Stimulated activated CD4-positive, alpha-beta T cell treated with anti-CD3 and anti-CD28 coated beads, Interleukin-4, amount 100 ng/mL, for 24 hours (primary cell): ENCODE results near the gene ACADL.
A peak's percentile ranks its signal among the peaks of the same experiment; 100 is the strongest.
"Not testable (repeated sequence)": the region's sequence is repeated elsewhere in the genome, so short reads cannot be mapped to it uniquely, and the experiment has no call there.

Source experiments
- DNase-seq: peaks from one replicate; pipeline ENCODE4 v3.0.0-alpha.2; 2020

Gene ACADL

GRCh38 chr2:210199854-210200253 lies 25.4 kb downstream of the ACADL start:
- DNase-seq, result no peak

GRCh38 chr2:210199186-210199765 lies 26.0 kb downstream of the ACADL start:
- no peak for DNase-seq

DNA sequence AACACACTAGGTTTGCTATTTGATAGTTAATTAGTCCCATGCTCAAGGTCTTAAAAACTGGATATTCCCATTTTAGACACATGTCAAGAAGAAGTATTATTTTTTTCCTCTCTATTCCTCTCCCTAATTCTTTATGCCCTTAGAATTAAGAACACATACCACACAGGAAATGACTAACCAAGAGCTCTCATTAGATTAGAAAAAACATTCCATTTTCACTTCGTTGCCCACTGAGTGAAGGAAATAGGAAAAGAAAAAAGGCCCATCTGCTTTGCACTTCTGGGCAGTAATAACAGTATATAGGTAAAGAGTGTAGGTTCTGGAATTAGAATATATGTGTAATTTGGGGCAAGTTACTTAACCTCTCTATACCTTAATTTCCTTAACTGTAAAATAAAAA lies 26.9 kb downstream of the ACADL start:
- no peak for DNase-seq

GRCh38 chr2:210197720-210198119 lies 27.5 kb downstream of the ACADL start:
- no peak for DNase-seq

DNA sequence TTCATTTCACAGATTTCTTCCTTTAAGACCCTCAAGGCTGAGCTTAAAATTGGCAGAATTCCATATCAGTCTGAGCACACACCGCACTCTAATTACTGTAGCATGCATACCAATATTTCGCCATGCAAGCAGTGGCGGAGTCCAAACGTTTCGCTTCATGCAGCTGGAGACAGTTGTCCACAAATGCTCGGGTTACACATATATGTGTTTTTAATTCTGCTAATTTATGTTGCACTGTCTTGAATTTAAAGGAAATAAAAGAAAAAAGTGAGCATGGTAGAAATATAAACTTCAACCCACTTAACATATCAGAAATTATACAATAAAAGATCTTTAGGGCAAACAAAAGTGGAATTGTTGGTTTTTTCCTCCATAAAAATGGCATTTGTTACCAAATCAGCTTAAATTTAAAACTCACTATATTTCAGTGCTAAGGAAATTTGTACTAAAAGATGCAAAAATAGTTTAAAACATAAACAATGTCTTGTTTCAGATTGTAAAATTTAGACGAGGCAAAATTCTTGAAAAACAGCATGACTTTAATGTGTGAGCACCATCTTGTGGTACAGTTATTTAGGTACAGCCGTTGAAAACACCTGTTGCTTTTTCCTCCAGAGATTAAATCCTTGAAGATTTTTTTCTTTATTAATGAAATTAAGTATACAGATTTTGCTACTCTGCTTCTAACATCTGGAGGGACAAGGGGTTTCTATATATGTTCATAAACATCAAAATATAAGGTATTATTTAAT lies 30.0 kb downstream of the ACADL start:
- DNase-seq, result no peak

- no peak for DNase-seq
Measured at GRCh38 chr2:210190345-210190744, 34.9 kb downstream of the ACADL start.

GRCh38 chr2:210189452-210190138 lies 35.7 kb downstream of the ACADL start:
- DNase-seq, result no peak

DNA sequence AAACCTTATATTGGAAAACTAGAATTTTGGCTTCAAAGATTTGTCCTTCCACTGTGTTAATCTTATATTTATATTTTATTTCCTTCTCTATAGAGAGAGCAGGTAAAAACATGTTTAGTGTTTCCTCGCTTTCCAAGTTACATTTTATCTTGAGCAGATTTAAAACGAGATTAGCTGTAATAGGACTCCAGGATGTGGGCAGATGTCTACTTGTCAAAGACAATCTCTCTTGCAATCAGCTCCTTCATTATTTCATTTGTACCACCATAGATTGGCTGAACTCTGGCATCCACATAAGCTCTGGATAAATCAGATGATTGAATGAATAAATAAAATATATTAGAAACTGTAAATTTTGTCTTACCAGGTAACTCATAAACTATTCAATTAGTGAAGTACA lies 36.5 kb downstream of the ACADL start:
- no peak for DNase-seq

DNA sequence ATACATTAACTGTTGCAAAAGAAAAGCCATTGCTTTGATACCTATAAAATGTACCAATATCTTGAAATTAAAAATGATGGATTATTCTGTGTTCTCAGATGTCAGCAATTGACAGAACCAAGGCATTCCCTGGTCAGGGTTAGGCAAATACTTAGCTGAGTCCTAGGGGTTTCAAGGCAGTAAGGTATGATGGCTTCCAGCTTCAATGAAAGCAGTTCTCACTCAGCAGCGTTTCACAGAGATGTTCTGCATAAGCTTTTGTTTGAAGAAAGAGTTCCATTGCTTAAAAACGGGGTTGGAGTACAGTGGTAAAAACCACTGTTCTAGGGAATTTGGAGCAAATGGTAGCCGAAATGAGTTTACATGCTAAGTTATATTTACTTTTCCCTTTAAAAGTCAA lies 37.1 kb downstream of the ACADL start:
- no peak for DNase-seq

GRCh38 chr2:210183936-210184335 lies 41.3 kb downstream of the ACADL start:
- DNase-seq, result not testable (repeated sequence)

- not testable (repeated sequence) for DNase-seq
Measured at GRCh38 chr2:210181606-210182088, 43.6 kb downstream of the ACADL start.

DNA sequence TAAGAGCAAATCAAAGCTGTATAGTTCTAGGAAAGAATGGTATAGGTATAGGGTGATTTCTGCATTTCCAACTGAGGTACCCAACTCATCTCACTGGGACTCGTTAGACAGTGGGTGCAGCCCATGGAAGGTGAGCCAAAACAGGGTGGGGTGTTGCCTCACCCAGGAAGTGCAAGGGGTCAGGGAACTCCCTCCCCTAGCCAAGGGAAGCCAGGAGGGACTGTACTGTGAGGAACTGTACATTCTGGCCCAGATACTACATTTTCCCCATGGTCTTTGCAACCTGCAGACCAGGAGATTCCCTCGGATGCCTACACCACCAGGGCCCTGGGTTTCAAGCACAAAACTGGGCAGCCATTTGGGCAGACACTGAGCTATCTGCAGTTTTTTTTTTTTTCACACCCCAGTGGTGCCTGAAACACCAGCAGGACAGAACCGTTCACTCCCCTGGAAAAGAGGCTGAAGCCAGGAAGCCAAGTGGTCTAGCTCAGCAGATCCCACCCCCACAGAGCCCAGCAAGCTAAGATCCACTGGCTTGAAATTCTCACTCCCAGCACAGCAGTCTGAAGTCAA lies 44.1 kb downstream of the ACADL start:
- not testable (repeated sequence) for DNase-seq

DNA sequence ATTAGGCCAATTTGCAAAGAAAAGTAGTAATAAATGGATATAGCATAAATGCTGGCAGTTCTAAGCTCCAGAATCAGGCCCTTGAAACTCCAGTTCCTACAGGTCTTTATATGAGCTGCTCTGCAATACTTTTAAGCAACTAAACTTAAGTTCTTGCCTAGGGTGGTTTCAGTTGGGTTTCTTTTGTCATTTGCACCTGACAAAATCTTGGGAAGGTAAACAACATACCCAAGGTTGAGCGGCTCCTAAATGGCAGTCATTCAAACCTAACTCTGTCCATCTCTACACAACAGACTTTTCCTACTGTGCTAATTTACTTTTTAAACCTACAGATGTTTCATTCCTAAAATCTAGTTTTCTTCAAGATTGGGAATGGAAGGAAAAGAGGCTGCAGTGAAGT lies 44.8 kb downstream of the ACADL start:
- no peak for DNase-seq

DNA sequence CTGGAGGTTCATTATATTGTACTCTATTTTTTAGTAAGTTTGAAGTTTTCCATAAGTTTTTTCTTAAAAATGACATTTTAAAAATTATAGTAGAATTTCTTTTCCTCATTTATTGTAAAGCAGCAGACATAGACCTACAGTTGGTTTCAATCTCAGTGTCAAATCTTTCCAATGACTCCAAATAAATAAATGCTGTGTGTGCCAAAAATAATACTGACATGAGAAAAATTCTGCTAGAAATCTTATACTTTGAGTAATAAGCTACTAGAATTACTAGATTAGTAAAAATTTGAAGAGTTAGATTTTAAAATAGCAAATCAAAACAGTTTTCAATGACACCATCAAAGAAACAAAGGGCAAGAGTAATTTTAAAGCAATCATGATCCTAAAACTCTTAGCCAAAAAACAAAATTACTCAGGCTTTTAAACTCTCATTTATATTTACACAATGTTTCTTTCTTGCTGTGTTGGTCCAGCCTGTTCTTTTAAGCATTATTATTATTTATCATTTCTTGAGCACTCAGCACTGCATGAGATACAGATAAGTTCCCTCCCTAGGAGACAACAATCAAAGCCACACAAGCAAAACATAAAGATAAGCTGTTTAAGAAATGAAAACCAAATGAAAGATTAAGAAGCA lies 45.8 kb downstream of the ACADL start:
- DNase-seq, result no peak

- no peak for DNase-seq
Measured at GRCh38 chr2:210177769-210178168, 47.5 kb downstream of the ACADL start.

DNA sequence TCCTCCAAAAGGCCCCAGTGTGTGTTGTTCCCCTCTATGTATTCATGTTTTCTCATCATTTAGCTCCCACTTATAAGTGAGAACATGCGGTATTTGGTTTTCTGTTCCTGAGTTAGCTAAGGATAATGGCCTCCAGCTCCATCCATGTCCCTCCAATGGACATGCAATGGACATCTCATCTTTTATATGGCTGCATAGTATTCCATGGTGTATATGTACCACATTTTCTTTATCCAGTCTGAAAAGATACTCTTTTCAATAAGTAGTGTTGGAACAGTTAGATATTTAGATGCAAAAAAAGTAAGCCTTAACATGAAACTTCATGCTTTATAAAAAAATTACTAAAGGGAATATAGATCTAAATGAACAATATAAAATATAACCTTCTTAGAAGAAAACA lies 48.1 kb downstream of the ACADL start:
- not testable (repeated sequence) for DNase-seq

DNA sequence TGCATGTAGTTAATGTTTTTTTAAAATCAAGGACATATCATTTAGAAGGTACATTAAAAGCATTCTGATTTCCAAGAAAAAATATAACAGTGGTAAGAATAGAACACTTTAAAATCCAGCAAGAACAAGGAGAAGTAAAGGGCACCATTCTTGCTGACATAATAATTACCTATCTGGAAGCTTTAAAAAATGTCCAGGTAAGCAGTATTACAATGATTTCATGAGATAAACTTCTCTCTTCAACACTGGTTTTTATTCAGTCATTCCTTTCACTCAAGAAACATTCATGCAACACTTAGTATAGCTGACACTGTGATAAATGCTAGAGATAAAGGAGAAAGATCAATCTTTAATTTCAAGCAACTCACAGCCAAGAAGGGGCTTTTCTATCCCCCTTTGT lies 51.2 kb downstream of the ACADL start:
- DNase-seq, result no peak

DNA sequence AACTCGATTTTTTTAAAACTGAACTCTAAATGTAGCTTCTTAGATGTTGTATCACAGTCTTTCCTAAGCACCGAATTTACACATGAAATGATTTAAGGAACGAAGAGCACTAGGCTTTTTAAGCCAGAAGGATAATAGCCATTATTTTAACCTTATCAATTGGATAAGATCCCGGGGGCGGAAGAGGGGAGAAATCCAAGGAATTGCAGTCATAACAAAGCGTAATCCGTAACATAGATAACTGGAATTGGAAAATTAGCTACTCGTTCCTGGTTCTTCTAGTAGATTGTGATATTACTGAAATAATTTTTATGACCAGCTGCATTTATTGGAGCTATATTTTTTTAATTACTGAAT lies 53.0 kb downstream of the ACADL start:
- no peak for DNase-seq

GRCh38 chr2:210171309-210172218 lies 53.7 kb downstream of the ACADL start, which contains the start of gene KANSL1L:
TSS of gene KANSL1L (minus strand) at chr2:210171409. CDS start at chr2:210154582, 16,827 bp downstream.
- DNase-seq, result peak; percentile 97

GRCh38 chr2:210170446-210171303 lies 54.6 kb downstream of the ACADL start:
- DNase-seq, result peak; percentile 98

DNA sequence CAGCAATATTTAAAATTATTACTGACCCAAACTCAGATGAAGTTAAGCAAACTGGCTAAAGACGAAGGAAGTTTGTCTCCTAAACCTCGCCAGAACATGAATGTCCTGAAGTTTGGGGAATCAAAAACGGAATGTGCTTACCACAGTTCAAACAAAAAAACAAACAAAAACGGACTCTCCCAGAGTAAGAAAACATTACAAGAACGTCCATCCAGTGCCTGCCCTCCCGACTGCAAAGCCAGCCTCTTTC lies 55.1 kb downstream of the ACADL start:
- no peak for DNase-seq
